HG03159 (cell line): ENCODE data around the gene PFN1.
A peak's percentile ranks its signal among the peaks of the same experiment; 100 is the strongest.
"Not testable (repeated sequence)": the region's sequence is repeated elsewhere in the genome, so short reads cannot be mapped to it uniquely, and the experiment has no call there.

Source experiments
- ATAC-seq: cut with Tn5 transposase; IDR thresholded peaks from one replicate; pipeline ENCODE4 v1.9.1; 2021; ENCODE audit warnings: mild to moderate bottlenecking, moderate library complexity; ENCODE audit not compliant: unreplicated experiment

PFN1 gene

DNA sequence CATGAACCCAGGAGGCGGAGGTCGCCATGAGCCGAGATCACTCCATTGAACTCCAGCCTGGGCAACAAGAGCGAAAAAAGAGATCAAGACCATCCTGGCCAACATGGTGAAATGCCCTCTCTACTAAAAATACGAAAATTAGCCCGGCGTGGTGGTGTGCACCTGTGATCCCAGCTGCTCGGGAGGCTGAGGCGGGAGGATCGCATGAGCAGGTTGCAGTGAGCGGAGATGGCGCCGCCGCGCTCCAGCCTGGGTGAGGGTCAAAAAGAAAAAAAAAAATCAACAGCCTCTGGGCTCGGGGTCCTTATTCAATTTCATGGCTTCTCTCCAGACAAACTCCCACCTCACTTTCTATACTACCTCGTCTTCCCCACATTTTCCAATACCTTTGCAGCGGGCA lies 19.4 kb downstream of the PFN1 start:
- no peak for ATAC-seq

- not testable (repeated sequence) for ATAC-seq
These were observed 21.6 kb downstream of the PFN1 start for GRCh38 chr17:4926577-4927335.

GRCh38 chr17:4921320-4921719 lies 27.0 kb downstream of the PFN1 start:
- ATAC-seq: no peak

- no peak for ATAC-seq
These were observed 27.8 kb downstream of the PFN1 start for GRCh38 chr17:4920351-4921048.

- ATAC-seq: no peak
These were observed 28.8 kb downstream of the PFN1 start for GRCh38 chr17:4919511-4920047.

DNA sequence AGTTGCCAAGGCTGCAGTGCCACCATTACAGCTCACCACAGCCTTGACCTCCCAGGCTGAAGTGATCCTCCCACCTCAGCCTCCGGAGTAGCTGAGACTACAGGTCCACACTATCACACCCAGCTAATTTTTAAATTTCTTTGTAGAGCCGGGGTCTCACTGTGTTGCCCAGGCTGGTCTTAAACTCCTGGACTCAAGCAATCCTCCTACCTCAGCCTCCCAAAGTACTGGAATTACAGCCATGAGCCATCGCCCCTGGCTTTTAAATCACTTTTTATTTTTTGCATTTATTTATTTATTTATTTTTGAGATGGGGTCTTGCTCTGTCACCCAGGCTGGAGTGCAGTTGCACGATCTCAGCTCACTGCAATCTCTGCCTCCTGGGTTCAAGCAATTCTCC lies 33.8 kb downstream of the PFN1 start:
- not testable (repeated sequence) for ATAC-seq

- ATAC-seq: no peak
These were observed 34.3 kb downstream of the PFN1 start for GRCh38 chr17:4913994-4914393.

DNA sequence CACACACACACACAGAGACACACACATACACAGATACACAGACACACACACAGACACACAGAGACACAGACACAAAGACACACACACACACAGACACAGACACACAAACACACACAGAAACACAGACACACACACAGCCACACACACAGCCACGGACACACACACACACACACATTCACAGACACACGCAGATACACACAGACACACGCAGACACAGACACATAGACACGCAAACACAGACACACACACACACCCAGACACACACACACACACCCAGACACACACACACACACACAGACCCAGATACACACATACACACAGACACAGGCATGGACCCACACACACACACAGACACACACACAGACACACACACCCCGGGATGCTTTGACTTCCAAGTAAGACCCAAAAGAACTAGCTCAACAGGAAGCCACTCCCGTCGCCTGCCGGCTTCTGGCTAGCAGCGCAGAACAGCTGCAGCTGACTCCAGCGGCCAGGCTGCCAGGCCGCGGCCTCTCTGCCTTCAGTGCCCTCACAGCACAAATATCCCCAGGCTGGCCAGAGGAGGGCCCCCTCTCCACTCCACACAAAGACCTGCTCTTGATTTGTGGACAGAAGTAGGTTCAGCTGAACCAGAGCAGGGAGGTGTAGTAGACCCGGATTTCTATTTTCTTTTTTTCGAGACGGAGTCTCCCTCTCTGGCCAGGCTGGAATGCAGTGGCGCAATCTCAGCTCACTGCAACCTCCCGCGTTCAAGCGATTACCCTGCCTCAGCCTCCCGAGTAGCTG lies 39.4 kb downstream of the PFN1 start:
- peak; percentile 56 for ATAC-seq

GRCh38 chr17:4908301-4908700 lies 40.0 kb downstream of the PFN1 start:
- no peak for ATAC-seq

- not testable (repeated sequence) for ATAC-seq
These were observed 41.7 kb downstream of the PFN1 start for GRCh38 chr17:4906642-4907041.

GRCh38 chr17:4903051-4903818 lies 45.1 kb downstream of the PFN1 start, which contains the start of gene CHRNE:
TSS of gene CHRNE (minus strand) at chr17:4903098. CDS start at chr17:4903063, 35 bp downstream.
- ATAC-seq: peak; percentile 50

GRCh38 chr17:4902540-4902939 lies 45.8 kb downstream of the PFN1 start:
- ATAC-seq: no peak

DNA sequence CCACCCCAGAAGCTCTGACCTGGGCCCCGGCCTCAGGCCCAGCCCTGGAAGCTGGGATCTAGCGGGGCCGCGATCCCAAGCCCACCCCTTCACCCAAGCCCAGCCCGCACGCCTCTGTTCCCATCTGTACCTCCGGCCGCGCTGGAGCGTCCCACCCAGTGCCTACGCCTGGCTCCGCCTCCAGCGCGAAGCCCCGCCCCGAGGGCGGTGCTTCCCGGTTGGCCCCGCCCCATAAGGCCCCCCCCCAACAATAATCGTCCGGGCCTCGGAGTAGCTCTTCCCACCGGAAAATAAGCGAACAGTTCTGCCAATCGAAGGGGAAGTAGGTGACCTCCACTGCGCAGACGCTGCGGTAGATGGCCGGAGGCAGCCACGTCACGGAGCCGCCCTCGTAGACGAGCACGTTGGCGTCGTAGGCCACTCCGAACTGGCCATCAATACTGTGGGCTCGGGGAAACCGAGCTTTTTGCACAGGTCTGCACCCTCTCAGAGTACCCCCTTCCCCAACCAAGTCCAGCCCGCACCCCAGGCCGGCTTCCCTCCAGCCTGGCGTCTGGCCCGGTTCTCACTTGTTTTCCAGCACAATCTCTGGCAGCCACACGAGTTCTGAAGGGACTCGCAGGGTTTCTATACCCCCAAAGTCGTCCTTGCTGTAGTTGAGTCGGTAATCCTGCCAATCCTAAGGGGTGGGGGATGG lies 46.5 kb downstream of the PFN1 start:
- ATAC-seq: no peak

DNA sequence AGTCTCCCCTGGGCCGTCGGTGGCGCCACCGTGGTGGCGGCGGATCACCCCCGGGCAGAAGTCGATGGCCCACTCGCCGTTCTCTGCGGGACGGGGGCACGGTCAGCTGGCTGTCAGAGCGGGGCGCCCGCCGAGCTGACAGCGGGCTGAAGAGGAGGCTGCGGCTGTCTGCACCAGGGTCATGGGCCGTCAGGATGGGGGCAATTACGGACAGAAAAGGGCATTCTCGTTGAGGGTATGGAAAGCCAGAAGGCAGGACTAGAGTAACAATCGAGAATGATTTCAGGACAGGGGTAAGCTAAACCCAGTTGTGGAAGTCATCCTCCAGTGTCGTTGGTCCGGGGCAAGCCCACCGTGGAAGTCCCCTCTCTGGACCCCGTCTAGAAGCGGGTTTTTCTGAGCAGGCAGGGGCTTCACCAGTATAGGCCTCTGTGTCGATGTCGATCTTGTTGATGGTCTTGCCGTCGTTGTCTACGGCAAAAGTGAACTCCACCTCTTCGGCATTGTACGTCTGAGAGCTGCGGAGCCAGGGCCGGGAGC lies 47.2 kb downstream of the PFN1 start:
- no peak for ATAC-seq

- no peak for ATAC-seq
These were observed 47.9 kb downstream of the PFN1 start for GRCh38 chr17:4900231-4901107.

- peak; percentile 49 for ATAC-seq
These were observed 48.7 kb downstream of the PFN1 start, which contains the start of gene C17orf107 for GRCh38 chr17:4899341-4900230. TSS of gene C17orf107 (plus strand) at chr17:4899536. CDS start at chr17:4899763, 227 bp downstream.

GRCh38 chr17:4898927-4899326 lies 49.4 kb downstream of the PFN1 start:
- ATAC-seq: no peak
